DMS114 treated with DMSO at 0.1 percent for 48 hours (cell line): ENCODE data around the gene ZC3H10.
"Not testable (repeated sequence)": the region's sequence is repeated elsewhere in the genome, so short reads cannot be mapped to it uniquely, and the experiment has no call there.

Experiments
- DNase-seq: peaks from one replicate; lab custom pipeline; 2025; ENCODE audit not compliant: unreplicated experiment; lab: John Stamatoyannopoulos, UW

ZC3H10 gene

DNA sequence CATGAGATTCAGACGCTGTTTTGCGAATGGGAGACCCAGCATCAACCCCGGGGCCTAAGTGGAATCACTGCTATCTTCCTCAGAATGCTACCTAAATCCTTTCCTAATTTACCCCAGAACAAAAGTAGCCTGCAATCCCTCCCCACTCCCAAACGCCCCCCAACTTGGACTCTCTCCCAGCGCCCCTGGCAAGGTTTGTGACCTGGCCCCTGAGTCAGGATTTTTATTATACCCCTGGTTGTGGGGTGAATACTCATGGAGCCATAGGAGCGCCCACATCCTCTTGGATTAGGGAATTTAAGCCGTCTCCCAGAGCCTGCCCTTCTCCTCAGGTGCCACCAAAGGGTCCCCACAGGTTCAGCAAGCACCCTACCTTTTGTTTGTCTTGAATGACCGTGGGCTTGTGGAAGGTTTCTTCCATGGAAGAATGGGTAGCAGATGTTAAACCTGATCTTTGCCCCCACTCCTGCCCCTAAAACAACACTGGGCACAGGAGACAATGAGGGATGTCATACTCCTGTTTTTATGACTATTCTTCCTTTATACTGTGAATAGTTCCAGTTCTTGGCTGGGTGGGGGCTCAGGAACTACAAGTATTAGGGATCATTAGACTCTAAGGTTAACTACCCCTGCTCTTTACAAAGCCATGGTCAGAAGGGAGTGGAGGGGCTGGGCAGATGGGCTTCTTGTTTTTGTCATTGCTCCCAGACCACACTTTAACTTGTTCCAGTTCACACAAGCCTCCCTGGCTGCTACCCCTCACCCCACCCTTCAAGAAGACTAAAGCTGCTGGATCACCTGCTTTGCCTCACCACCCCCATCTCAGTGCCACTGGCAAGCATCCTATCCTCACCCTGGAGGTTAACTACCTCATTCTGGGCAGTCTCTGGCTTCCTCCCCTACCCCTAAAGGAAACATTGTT, 35.0 kb downstream of the ZC3H10 start:
- DNase-seq, result no peak

GRCh38 chr12:56153678-56154065, 35.6 kb downstream of the ZC3H10 start:
- DNase-seq, result no peak

- DNase-seq, result no peak
These were observed 36.2 kb downstream of the ZC3H10 start for GRCh38 chr12:56154246-56154771.

- DNase-seq, result no peak
These were observed 36.8 kb downstream of the ZC3H10 start for GRCh38 chr12:56154818-56155217.

DNA sequence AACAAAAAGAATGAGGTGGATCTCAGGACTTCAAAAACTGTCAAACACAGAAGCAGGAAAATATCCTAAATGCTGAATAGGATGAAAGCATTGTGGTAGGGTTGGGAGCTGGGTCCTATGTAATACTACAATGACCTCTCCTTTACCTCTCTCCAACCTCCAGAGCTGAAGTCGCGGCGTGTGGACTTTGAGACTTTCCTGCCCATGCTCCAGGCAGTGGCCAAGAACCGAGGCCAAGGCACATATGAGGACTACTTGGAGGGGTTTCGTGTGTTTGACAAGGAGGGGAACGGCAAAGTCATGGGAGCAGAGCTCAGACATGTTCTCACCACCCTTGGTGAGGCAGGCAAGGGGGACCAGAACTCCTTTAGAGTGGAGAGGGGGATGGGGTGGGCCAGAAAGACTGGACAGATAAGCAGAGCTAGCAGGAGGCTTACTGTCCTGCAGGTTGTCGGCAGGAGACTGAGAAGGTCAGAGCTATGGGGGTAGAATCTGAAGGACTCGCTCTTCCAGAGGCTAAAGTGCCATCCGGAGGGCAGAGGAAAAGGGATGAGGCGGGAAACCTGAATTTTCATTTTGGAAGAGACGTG, 37.3 kb downstream of the ZC3H10 start:
- no peak for DNase-seq

GRCh38 chr12:56156464-56157200, 38.6 kb downstream of the ZC3H10 start:
- not testable (repeated sequence) for DNase-seq

GRCh38 chr12:56157201-56158028, 39.3 kb downstream of the ZC3H10 start:
- peak; percentile 92 for DNase-seq

DNA sequence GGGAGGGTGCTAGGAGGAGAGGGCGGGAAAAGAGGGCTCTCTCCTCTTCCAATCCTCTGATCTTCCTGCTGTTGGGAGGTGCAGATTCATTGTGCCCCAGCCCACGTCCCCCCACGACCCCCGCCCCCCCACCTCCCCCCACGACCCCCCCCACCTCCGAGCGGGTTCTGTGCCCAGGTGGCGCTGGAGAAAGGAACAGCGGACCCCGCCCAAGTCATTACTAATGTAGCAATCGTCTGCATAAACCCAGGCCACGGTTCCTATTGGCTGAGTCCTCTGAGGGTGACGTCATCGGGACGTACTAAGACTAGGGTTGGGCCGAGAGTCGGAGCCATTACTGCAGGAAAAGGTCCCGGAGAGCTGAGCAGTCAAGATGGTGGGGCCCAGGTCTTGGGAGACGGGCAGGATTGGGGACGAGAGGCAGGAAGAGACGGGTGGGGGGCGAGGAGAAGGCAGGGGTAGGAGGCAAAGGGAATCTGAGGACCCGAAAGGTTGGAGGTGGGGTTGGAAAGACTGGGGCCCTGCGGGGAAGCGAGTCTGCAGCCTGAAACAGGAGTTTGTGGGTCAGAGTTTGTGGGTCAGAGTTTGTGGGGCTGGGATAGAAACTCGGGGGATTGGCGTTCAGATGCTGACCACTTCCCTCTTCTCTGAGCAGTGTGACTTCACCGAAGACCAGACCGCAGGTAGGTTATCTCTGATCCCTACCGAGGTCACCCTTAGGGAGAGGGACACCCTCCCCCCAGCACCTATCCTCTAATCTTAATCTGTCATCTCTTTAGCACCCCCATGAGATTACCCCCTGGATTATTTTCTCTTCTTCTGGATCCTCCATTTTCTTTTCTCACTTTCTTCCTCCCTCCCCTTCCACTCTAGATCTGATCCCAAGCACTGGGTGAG, 40.2 kb downstream of the ZC3H10 start, which contains the start of gene MYL6:
Gene MYL6 (plus strand): TSS at position 331 of the 897 bp plus-strand sequence. CDS start 43 bp downstream, at position 374.
- DNase-seq, result peak; percentile 98

- DNase-seq, result no peak
These were observed 40.9 kb downstream of the ZC3H10 start for GRCh38 chr12:56158926-56159461.

GRCh38 chr12:56159482-56160192, 41.6 kb downstream of the ZC3H10 start:
- no peak for DNase-seq

- no peak for DNase-seq
These were observed 42.2 kb downstream of the ZC3H10 start for GRCh38 chr12:56160193-56160763.

DNA sequence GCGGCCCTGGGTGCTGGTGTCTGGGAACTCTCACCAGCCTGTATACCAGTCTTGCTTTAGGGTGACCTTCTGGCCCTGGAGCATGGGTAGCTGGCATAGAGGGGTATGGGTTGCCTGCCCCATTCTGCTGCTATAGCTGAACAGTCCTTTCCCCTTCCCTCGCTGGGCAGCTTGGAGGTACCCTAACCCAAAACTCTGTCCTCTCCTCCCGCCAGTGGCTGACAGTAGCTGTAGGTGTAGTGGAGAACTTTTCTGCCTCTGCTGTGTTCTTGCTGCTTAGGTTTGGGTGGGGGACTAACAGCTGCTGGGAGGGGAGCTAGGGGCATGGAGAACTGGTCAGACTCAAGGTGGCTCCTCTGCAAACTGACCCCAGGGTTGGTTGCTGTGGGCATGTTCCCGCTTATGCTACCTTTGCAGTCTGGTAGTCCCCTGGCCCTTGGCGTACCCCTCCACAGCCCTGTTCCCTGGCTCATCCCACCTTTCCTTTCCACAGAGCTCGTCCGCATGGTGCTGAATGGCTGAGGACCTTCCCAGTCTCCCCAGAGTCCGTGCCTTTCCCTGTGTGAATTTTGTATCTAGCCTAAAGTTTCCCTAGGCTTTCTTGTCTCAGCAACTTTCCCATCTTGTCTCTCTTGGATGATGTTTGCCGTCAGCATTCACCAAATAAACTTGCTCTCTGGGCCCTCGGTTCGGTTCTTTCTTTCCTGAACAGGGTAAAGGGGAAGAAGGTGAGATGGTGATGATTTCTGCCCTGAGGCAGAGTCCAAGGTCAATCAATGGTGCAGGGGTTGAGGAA, 43.0 kb downstream of the ZC3H10 start:
- DNase-seq, result no peak

GRCh38 chr12:56161690-56162351, 43.8 kb downstream of the ZC3H10 start:
- no peak for DNase-seq

GRCh38 chr12:56162468-56163290, 44.6 kb downstream of the ZC3H10 start:
- no peak for DNase-seq

- DNase-seq, result no peak
These were observed 45.7 kb downstream of the ZC3H10 start for GRCh38 chr12:56163533-56164344.
